ENCODE measurements around the gene NDUFS5.
"Not testable (repeated sequence)": the region's sequence is repeated elsewhere in the genome, so short reads cannot be mapped to it uniquely, and the experiment has no call there.

NDUFS5 gene

GRCh38 chr1:39050001-39050400 is 23.9 kb downstream of the NDUFS5 start:
- Histone ChIP-seq H3K27ac (ENCODE audit: extremely low read depth, low read depth, low read length) (no peak overlapping the region), H3K4me1 (ENCODE audit: control insufficient read depth, insufficient read depth, low read length) (no peaks in the 10 kb centered on the region), H3K36me3 (ENCODE audit: control insufficient read depth in 2 of 2, insufficient read depth in 1 of 2, low read length in 2 of 2) (no peaks in the 10 kb centered on the region), H3K9me3 (ENCODE audit: control insufficient read depth, insufficient read depth, low read depth, low read length) (no peaks in the 10 kb centered on the region), H3K4me3 (ENCODE audit: low read depth, low read length) (no peak overlapping the region)
- POLR2A ChIA-PET: no interaction called here
- CTCF ChIA-PET: interaction anchor here (0.6 kb wide), 1 partner anchor 13 kb away, joined by 3 read pairs; no protein-coding TSS in a partner anchor
- TF ChIP-seq ZNF423 (tag by site-specific recombination; IDR thresholded peaks at IDR 0.05): no peak
- no peak for TF ChIP-seq ZNF626 (tag by site-specific recombination; IDR thresholded peaks at IDR 0.05)
- no peak for TF ChIP-seq ZNF184 (tag by site-specific recombination; IDR thresholded peaks at IDR 0.05)
- TF ChIP-seq ZFP69B (tag by site-specific recombination; IDR thresholded peaks at IDR 0.05): no peak
- TF ChIP-seq PRDM1 (tag by site-specific recombination; IDR thresholded peaks at IDR 0.05): no peak
- TF ChIP-seq ZSCAN4 (tag by site-specific recombination; IDR thresholded peaks at IDR 0.05): no peak
- TF ChIP-seq ZNF280D (tag by site-specific recombination; IDR thresholded peaks at IDR 0.05): no peak
- no peak for TF ChIP-seq MZF1 (tag by site-specific recombination; IDR thresholded peaks at IDR 0.05; ENCODE audit: borderline replicate concordance)
- TF ChIP-seq ZNF521 (tag by site-specific recombination; IDR thresholded peaks at IDR 0.05): no peak
- no peak for TF ChIP-seq ZSCAN5A (tag by site-specific recombination; IDR thresholded peaks at IDR 0.05)
- no peak for TF ChIP-seq ZNF580 (tag by site-specific recombination; IDR thresholded peaks at IDR 0.05)

- ChIA-PET POLR2A (interaction anchor here (0.6 kb wide), 1 partner anchor 193 kb away, joined by 4 read pairs; no protein-coding TSS in a partner anchor), CTCF (interaction anchor here (0.6 to 0.7 kb wide), 3 partner anchors 110 to 619 kb away, joined by 3 to 9 read pairs (median 3); no protein-coding TSS in a partner anchor)
- TF ChIP-seq CTCF (tag by site-specific recombination; IDR thresholded peaks at IDR 0.05): 0 out of 2 replicates have a peak, but pooled peaks have one; percentile 12
- not testable (repeated sequence) for H3K4me3 ChIP-seq (ENCODE audit: low read depth, low read length); H3K27ac ChIP-seq (ENCODE audit: extremely low read depth, low read depth, low read length); H3K36me3 ChIP-seq (ENCODE audit: control insufficient read depth in 2 of 2, insufficient read depth in 1 of 2, low read length in 2 of 2); H3K9me3 ChIP-seq (ENCODE audit: control insufficient read depth, insufficient read depth, low read depth, low read length); H3K4me1 ChIP-seq (ENCODE audit: control insufficient read depth, insufficient read depth, low read length)
Observed at GRCh38 chr1:39051193-39051850, 25.2 kb downstream of the NDUFS5 start.

GRCh38 chr1:39051956-39052355 is 25.8 kb downstream of the NDUFS5 start:
- ChIA-PET POLR2A (interaction anchor here (0.6 kb wide), 1 partner anchor 194 kb away, joined by 4 read pairs; no protein-coding TSS in a partner anchor), CTCF (interaction anchor here (0.7 kb wide), 2 partner anchors 109 to 618 kb away, joined by 3 read pairs; no protein-coding TSS in a partner anchor)
- Histone ChIP-seq H3K36me3 (ENCODE audit: control insufficient read depth in 2 of 2, insufficient read depth in 1 of 2, low read length in 2 of 2) (no peaks in the 10 kb centered on the region), H3K4me3 (ENCODE audit: low read depth, low read length) (no peak overlapping the region), H3K9me3 (ENCODE audit: control insufficient read depth, insufficient read depth, low read depth, low read length) (no peaks in the 10 kb centered on the region), H3K27ac (ENCODE audit: extremely low read depth, low read depth, low read length) (no peak overlapping the region), H3K4me1 (ENCODE audit: control insufficient read depth, insufficient read depth, low read length) (no peaks in the 10 kb centered on the region)
- TF ChIP-seq PRDM6 (tag by site-specific recombination; IDR thresholded peaks at IDR 0.05) (no peak), ZNF366 (tag by site-specific recombination; conservative IDR thresholded peaks at IDR 0.05) (no peak), ZNF341 (tag by site-specific recombination; IDR thresholded peaks at IDR 0.05; ENCODE audit: low read depth) (no peak), HOXA7 (CRISPR knock-in tag; IDR thresholded peaks at IDR 0.05; ENCODE audit: borderline replicate concordance) (no peak), ZNF248 (tag by site-specific recombination; IDR thresholded peaks at IDR 0.05) (no peak)
